GM21737 (cell line): ENCODE results near the gene ABI3BP.
A peak's percentile ranks its signal among the peaks of the same experiment; 100 is the strongest.

Source experiments
- ATAC-seq: cut with Tn5 transposase; IDR thresholded peaks from one replicate; pipeline ENCODE4 v1.9.1; 2021; ENCODE audit warnings: mild to moderate bottlenecking, moderate library complexity; ENCODE audit not compliant: unreplicated experiment

The ABI3BP gene

GRCh38 chr3:100744671-100745070 is 248.6 kb downstream of the ABI3BP start:
- ATAC-seq: no peak

- no peak for ATAC-seq
Measured at GRCh38 chr3:100743535-100743934, 249.7 kb downstream of the ABI3BP start.

GRCh38 chr3:100740207-100740606 is 253.0 kb downstream of the ABI3BP start:
- no peak for ATAC-seq

DNA sequence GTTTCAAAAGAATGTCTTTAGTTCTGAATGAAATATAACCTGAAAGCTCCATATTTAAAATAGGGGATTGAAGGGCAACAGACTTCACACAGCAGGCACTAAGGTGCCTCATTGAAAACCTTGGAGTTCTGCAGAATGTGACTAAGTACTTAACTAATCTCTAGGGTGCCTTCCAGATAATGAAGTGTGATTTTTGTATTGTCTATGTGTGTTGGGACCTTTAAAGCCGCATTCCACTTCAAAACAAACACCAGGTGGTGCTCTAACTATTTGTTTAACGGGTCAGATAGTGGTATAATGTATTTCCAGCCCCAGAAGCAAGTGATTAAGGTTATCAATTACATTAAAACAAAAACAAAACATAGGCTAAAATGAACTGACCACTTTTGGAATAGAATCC is 255.9 kb downstream of the ABI3BP start:
- no peak for ATAC-seq

GRCh38 chr3:100732435-100732834 is 260.8 kb downstream of the ABI3BP start:
- ATAC-seq: no peak

- no peak for ATAC-seq
Measured at GRCh38 chr3:100730524-100730923, 262.7 kb downstream of the ABI3BP start.

GRCh38 chr3:100726706-100727105 is 266.5 kb downstream of the ABI3BP start:
- no peak for ATAC-seq

- ATAC-seq: no peak
Measured at GRCh38 chr3:100725935-100726513, 267.2 kb downstream of the ABI3BP start.

- ATAC-seq: no peak
Measured at GRCh38 chr3:100720426-100720825, 272.8 kb downstream of the ABI3BP start.

GRCh38 chr3:100719136-100719535 is 274.1 kb downstream of the ABI3BP start:
- ATAC-seq: no peak

GRCh38 chr3:100717637-100718487 is 275.4 kb downstream of the ABI3BP start:
- no peak for ATAC-seq

- no peak for ATAC-seq
Measured at GRCh38 chr3:100717063-100717462, 276.2 kb downstream of the ABI3BP start.

GRCh38 chr3:100715176-100715575 is 278.0 kb downstream of the ABI3BP start:
- no peak for ATAC-seq

DNA sequence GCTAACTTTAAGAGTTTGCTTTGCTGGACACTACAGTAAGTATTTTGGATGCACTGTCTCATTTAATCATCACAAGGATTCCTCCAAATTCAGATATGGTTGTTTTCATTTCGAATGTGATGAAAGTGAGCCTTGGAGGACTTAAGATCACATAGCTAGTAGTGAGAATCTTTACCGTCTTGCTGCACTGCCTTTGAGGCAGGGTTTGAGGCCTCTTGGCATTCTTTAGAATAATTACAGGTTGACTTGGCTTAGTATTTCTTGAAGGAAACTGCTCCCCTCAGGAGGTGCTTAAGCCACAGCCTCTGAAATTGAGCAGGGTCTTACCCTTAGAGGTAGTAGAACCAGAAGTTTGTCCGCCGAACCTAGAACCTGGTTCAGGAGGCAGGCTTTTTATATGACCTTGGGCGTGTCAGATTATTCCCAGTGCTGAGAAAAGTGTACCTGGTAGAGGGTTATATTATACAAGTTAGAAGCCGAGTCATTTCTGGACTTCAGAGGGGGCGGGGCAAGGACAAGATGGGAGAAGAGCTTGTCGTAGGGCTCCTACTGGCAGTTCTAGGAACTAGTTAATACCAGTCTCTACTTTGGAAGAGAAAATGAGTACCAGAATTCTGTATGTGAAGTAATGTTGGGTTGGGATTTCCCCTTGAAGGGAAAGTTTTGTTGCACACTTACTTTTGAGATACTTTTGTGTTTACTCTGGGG is 282.8 kb downstream of the ABI3BP start:
- ATAC-seq: peak; percentile 27

DNA sequence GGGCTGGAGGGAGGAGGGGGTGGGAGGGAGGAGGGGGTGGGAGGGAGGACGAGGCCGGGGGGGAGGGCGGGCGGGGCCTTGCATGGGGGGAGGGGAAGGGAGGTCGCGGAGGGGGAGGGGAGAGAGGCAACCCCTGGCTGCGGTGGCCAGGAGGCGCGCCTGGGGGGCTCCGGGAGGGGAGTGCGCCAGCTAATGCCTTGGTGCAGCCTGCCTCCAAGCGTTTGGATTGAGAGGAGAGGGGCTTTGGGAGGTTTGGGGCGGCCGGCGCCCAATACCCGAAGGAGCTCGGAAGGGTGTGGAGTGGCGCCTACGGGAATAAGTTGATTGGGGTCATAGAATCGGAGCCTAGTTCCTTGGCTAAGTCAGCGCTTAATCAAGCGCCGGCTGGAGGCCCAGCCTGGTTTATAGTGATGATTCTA is 283.4 kb downstream of the ABI3BP start:
- no peak for ATAC-seq

DNA sequence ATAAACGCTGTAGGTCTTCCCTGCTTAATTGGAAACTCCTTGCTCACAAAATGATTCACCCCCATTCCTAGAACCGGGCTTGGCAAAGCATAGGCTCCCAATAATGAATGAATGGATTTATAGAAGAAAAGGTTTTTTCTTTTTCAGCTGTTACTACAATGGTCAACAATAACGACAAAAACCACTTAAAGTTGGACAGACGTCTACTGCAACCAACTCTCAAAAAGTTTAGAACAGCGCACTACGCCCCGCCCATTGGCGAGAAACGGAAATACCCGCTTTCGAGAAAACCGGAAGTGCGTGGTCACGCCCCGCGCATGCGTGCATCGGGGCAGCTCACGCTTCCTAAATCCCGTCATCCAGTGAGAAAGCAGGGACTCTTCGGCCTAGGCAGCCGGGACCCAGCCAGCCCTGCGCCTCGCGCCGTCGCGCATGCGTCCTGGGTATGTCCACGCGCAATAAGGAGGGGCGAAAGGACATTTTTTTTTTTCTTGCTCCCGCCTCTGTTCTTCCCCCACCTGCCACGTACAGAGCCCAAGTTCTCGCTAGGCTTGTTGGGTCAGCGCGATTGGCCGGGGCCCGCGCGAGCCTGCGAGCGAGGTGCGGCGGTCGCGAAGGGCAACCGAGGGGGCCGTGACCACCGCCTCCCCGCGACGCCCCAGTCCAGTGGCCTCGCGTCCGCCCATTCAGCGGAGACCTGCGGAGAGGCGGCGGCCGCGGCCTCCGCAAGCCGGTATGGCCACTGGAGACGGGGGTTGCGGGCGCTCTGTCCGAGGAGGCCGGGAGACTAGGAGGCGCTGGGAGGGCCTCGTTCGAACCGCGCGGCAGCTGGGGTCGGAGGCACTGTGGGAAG is 284.0 kb downstream of the ABI3BP start, which contains the start of gene TFG:
Gene TFG (plus strand): TSS at position 506 of the 853 bp plus-strand sequence. CDS start 4,192 bp downstream, outside the sequence.
- ATAC-seq: peak; percentile 95

DNA sequence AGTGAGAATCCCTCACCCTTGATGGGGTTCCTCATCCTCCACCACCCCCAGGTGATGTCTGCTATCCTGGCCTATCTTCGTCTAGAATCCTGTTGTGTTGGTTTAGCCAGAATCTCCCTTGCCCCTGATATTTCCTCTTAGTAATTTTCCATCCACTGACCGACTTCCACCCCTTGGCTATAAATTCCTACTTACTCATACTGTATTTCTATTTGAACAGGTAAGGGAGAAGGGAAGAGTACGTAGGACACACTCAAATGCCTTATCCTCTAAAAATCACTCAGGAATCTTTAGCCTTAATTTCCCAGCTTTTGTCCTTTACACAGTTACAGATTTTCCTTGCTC is 284.6 kb downstream of the ABI3BP start:
- no peak for ATAC-seq

DNA sequence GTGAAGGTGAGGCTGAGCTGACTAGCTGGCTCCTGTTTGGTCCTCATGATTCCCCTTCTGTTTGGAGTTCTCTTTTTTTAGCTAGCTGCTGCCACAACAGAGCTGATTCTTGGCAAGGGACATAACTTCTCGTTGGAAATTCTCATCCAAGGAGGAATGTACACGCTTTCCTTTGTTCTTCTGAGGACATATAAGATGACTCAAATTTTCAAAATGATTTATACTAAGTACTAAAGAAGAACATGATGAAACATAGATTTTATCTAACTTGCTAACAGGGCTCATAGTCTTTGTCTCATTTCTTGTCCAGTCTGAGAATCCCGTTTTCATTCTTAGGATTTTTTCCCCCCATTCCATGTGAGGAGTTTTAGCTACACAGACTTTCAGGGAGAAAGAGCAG is 286.9 kb downstream of the ABI3BP start:
- no peak for ATAC-seq

- ATAC-seq: no peak
Measured at GRCh38 chr3:100703865-100704264, 289.4 kb downstream of the ABI3BP start.

DNA sequence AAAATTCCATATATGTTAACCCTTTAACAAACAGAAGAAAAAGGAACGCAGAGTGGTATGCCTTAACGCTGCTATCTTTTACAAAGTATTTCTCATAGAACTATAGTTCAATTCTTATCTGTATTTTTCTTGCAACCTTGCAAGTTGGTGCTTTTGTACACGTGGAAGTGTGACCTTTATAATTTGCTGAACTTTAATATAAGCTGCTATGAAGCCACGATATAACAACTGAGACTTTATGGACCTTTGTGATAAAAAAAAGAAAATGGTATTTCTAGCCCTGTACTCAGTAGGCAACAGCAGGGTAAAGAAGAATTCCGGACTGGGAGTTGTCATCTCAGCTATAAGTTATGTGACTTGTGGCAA is 290.3 kb downstream of the ABI3BP start:
- no peak for ATAC-seq
